PFSK-1 (cell line): Measurements from ENCODE around the gene FAM151B.

Experiments used
- FOXP2 ChIP-seq: optimal IDR thresholded peaks from 2 replicates; pipeline ENCODE3; 2011; ENCODE audit warnings: borderline replicate concordance, control low read depth, inconsistent platforms; ENCODE audit not compliant: insufficient read depth; ENCODE audit errors: extremely low read length, extremely low read depth
- POLR2AphosphoS5 ChIP-seq: IDR thresholded peaks from 2 replicates; pipeline ENCODE4 v1.6.1; 2012; ENCODE audit warnings: low read depth, mild to moderate bottlenecking, control low read depth, low read length, moderate library complexity
- SIN3A ChIP-seq: IDR thresholded peaks from 2 replicates; pipeline ENCODE4 v1.6.1; 2012; ENCODE audit warnings: mild to moderate bottlenecking, low read length, moderate library complexity, borderline replicate concordance; ENCODE audit not compliant: insufficient read depth
- TAF1 ChIP-seq: IDR thresholded peaks from 2 replicates; pipeline ENCODE4 v1.6.1; 2012; ENCODE audit warnings: low read length, control low read depth, borderline replicate concordance; ENCODE audit not compliant: insufficient read depth
- TF ChIP-seq, protein P1 (sequence below), 2 experiments: IDR thresholded peaks; 2 replicates each; pipeline versions ENCODE4 v1.6.1 to v1.8.0; 2011 to 2012; ENCODE audit warnings: low read depth in 2 of 2, low read length in 2 of 2, control low read depth in 1 of 2, inconsistent platforms in 1 of 2, mild to moderate bottlenecking in 1 of 2, moderate library complexity in 1 of 2; ENCODE audit not compliant: insufficient read depth in 1 of 2

The FAM151B gene

DNA sequence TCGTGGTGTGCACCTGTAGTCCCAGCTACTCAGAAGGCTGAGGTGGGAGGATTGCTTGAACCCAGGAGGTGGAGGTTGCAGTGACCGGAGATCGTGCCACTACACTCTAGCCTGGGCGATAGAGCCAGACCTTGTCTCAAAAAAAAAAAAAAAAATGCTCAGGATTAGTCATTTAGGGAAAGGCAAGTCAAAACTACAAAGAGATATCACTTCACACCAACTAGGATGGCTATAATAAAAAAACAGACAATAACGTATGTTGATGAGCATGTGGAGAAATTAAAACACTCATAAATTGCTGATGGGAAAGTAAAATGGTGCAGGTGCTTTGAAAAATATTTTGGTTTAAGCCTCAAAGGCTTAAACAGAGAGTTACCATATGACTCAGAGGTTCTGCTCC, 88.5 kb downstream of the FAM151B start:
- TF ChIP-seq, protein P1, sequence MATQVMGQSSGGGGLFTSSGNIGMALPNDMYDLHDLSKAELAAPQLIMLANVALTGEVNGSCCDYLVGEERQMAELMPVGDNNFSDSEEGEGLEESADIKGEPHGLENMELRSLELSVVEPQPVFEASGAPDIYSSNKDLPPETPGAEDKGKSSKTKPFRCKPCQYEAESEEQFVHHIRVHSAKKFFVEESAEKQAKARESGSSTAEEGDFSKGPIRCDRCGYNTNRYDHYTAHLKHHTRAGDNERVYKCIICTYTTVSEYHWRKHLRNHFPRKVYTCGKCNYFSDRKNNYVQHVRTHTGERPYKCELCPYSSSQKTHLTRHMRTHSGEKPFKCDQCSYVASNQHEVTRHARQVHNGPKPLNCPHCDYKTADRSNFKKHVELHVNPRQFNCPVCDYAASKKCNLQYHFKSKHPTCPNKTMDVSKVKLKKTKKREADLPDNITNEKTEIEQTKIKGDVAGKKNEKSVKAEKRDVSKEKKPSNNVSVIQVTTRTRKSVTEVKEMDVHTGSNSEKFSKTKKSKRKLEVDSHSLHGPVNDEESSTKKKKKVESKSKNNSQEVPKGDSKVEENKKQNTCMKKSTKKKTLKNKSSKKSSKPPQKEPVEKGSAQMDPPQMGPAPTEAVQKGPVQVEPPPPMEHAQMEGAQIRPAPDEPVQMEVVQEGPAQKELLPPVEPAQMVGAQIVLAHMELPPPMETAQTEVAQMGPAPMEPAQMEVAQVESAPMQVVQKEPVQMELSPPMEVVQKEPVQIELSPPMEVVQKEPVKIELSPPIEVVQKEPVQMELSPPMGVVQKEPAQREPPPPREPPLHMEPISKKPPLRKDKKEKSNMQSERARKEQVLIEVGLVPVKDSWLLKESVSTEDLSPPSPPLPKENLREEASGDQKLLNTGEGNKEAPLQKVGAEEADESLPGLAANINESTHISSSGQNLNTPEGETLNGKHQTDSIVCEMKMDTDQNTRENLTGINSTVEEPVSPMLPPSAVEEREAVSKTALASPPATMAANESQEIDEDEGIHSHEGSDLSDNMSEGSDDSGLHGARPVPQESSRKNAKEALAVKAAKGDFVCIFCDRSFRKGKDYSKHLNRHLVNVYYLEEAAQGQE (IDR thresholded peaks at IDR 0.05; ENCODE audit: insufficient read depth in 1 of 2, low read depth in 2 of 2, low read length in 2 of 2) = no peak
- TF ChIP-seq TAF1 (no peak), SIN3A (no peak), FOXP2 (no peak), POLR2AphosphoS5 (no peak)

DNA sequence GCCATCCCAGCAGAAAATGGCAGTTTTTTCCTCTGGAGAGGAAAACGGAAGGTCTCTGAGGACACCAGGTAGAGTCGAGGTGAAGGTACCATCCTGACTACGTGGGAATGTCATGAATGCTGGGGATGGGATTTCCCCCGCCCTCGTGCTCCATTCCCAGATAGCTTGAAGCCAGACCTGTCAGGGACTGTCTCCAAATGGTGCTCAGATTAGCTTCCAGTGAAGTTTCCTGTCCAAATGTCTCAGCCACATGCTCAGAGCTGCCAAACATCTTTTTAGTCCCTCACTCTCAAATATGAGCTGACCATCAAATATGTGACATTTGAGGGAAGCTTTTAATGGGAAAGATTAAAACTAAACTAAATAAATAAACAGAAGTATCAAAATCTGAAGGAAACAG, 89.8 kb downstream of the FAM151B start:
- TF ChIP-seq SIN3A (no peak), TAF1 (no peak), POLR2AphosphoS5 (no peak), FOXP2 (no peak)
- TF ChIP-seq, protein P1 (IDR thresholded peaks at IDR 0.05; ENCODE audit: insufficient read depth in 1 of 2, low read depth in 2 of 2, low read length in 2 of 2) = no peak

DNA sequence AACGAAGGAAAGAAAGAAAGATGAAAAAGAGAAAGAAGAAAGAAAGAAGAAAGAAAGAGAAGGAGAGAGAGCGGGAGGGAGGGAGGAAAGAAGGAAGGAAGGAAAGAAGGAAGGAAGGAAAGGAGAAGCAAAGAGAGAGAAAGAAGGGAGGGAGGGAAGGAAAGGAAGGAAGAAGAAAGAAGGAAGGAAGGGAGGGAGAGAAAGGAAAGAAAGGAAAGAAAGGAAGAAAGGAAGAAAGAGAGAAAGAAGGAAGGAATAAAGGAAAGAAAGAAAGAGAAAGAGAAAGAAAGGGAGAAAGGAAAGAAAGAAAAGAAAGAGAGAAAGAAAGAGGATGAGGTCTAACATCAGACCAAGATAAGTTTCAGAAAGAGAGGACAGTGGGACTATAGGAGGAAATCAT, 91.2 kb downstream of the FAM151B start:
- no peak for TF ChIP-seq SIN3A
- TF ChIP-seq, protein P1 (IDR thresholded peaks at IDR 0.05; ENCODE audit: insufficient read depth in 1 of 2, low read depth in 2 of 2, low read length in 2 of 2) = no peak
- no peak for TF ChIP-seq FOXP2
- TF ChIP-seq POLR2AphosphoS5 = no peak
- no peak for TF ChIP-seq TAF1

DNA sequence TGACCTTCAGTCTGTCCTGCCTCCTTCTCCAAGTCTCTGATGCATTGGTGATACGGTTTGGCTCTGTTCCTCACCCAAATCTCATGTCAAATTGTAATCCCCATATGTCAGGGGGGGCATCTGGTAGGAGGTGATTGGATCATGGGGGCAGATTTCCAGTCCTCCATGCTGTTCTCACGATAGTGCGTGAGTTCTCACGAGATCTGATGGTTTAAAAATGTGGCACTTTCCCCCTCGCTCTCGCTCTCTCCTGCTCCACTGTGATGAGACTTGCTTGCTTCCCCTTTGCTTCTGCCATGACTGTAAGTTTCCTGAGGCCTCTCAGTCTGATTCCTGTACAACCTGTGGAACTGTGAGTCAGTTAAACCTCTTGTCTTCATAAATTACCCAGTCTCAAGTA, 96.9 kb downstream of the FAM151B start:
- TF ChIP-seq, protein P1 (IDR thresholded peaks at IDR 0.05; ENCODE audit: insufficient read depth in 1 of 2, low read depth in 2 of 2, low read length in 2 of 2) = no peak
- TF ChIP-seq FOXP2 = no peak
- TF ChIP-seq POLR2AphosphoS5 = no peak
- TF ChIP-seq SIN3A = no peak
- no peak for TF ChIP-seq TAF1
